DMS153 (cell line): ENCODE measurements around the gene WNT7B.
"Not testable (repeated sequence)": the region's sequence is repeated elsewhere in the genome, so short reads cannot be mapped to it uniquely, and the experiment has no call there.

ENCODE experiments used
- DNase-seq: peaks from one replicate; lab custom pipeline; 2025; lab: John Stamatoyannopoulos, UW

Gene WNT7B

GRCh38 chr22:46008291-46008690 is 31.3 kb upstream of the WNT7B start:
- DNase-seq: no peak

DNA sequence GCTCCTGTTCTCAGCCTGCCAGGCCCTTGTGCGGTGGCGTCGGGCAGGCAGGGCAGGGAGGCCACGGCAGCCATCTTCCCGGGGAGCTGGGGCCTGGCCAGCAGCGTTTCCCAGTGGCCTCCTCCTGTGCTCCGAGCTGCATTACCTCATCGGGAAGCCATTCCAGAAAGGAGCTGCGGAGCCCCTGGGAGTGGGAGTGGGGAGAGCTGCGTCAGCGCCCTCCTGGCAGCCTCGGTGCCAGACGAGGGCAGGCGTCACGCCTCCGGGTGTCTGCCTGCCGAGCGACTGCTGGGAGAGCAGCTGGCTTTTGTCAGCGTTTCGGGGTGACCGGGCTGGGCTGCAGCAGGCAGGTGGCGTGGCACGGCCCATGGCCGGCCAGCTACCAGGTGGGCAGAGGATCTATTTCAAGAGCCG is 30.9 kb upstream of the WNT7B start:
- peak; percentile 90 for DNase-seq

GRCh38 chr22:46007003-46007847 is 30.3 kb upstream of the WNT7B start:
- DNase-seq: peak; percentile 70

- peak; percentile 72 for DNase-seq
Observed at GRCh38 chr22:46006379-46007002, 29.5 kb upstream of the WNT7B start.

- DNase-seq: not testable (repeated sequence)
Observed at GRCh38 chr22:46005116-46005705, 28.2 kb upstream of the WNT7B start.

GRCh38 chr22:46004105-46004866 is 27.3 kb upstream of the WNT7B start:
- DNase-seq: no peak

- DNase-seq: no peak
Observed at GRCh38 chr22:46003271-46004091, 26.5 kb upstream of the WNT7B start.

- no peak for DNase-seq
Observed at GRCh38 chr22:46002757-46003270, 25.9 kb upstream of the WNT7B start.

GRCh38 chr22:46001426-46002106 is 24.6 kb upstream of the WNT7B start:
- peak; percentile 50 for DNase-seq

DNA sequence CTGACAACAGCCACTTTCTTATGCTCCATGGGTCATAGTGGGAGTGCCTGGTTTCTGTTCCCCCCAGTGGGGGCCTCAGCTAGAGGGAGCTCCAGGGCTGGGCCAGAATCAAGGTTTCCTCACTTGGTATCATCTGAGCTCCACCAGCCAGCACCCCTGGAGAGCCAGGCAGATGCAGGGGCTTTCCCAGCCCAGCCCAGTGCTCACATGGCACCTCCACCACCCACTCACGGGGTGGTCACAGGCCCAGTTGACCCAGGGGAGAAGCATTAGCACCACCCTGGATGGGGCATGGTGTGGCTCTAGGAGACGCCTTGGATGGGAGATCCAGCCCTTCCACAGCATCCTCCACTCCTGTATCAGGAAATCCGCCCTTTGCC is 24.1 kb upstream of the WNT7B start:
- DNase-seq: no peak

- no peak for DNase-seq
Observed at GRCh38 chr22:46000081-46001027, 23.4 kb upstream of the WNT7B start.

DNA sequence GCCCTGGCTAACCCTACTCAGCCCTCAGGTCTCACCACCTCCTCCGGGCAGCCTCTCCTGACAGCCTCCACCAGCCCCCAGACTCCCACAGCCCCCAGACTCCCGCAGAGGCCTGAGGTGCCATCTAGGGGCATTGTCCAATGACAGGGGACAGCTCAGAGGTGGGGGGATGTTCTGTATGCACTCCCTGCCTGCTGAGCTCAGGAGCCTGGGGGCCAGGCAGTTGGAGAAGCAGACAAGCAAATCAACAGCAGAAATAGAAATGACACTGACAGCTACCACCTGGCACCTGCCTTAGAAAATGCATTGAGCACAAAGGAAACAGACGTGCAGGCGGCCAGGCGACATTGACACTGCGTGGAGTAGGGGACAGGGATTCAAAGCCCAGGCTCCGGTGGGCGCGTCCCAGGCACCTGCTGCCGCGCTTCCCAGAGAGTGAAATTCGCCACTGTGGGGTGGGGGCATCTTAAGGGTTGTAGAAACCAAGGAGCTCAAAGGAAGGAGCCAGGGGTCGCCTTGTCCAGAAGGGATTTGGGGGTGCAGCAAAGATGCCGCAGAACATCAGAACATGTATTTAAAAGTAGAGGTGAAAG is 22.5 kb upstream of the WNT7B start:
- DNase-seq: peak; percentile 69

- no peak for DNase-seq
Observed at GRCh38 chr22:45998638-45999378, 21.8 kb upstream of the WNT7B start.

GRCh38 chr22:45997777-45998637 is 21.0 kb upstream of the WNT7B start:
- DNase-seq: peak; percentile 23

GRCh38 chr22:45997077-45997776 is 20.3 kb upstream of the WNT7B start:
- DNase-seq: peak; percentile 93

DNA sequence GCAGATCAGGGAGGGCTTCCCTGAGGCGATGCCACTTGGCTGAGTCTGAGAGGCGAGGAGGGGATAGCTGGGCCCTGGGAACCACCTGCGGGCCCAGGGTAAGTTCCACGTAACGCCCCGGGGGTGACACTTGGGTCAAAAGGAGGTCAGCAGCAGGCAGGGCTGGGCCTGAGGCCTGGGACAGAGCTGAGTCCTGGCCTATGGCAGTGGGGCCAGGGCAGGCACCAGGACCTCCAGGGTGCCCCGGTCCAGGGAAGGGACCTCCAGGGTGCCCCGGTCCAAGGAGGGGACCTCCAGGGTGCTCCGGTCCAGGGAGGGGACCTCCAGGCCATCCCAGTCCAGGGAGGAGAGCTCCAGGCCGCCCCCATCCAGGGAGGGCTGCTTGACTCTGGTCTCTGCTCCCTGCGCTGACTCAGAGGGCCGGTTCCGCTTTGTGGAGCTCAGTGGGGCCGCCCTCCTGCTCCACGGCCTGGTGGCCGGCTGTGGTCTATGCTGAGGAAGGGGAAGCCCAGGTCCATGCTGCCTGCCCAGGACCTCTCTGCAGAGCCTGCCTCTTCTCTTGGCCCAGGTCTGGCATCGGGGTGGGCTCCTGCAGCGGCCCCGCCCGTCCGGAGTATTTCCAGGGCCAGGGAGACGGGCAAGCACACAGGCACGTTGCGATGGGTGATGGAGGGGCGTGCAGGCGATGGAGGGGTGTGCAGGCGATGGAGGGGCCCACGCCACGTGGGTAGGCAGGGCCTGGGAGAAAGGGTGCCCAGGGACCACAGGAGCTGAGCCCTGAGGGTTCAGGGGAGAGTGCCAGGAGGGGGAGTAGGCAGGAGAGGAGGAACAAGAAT is 19.5 kb upstream of the WNT7B start:
- no peak for DNase-seq
